Activated CD8-positive, alpha-beta memory T cell treated with anti-CD3 and anti-CD28 coated beads for 4 hours (primary cell): ENCODE measurements around the gene CAMK2A.

Experiments
- DNase-seq, 2 donors: peaks; one replicate each; pipeline ENCODE4 v3.0.0-alpha.2; 2020; ENCODE audit warnings: low read depth in 2 of 2

CAMK2A gene

DNA sequence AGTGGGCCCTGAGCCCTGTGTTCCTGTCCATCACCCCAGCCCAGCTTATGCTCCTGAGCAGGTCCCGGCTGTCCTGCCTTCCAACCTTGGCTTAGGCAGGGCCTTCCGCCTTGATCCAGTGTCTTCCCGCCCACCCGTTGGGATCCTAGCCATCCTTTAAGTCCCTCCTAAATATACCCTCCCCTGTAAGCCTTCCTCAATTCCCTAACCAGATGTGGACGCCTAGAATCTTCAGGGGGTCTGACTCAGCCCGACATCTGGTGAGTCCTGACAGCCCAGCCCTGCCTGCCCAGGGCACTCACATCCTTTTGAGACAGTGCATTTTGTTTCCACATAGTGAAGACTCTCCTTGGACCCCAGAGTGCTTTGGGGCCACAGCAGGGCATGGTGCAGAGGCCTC, 76.0 kb downstream of the CAMK2A start:
- no peak for DNase-seq

- DNase-seq, result no peak
Measured at GRCh38 chr5:150211156-150212030, 78.2 kb downstream of the CAMK2A start.

- DNase-seq, result no peak
Measured at GRCh38 chr5:150210644-150211043, 78.9 kb downstream of the CAMK2A start.

DNA sequence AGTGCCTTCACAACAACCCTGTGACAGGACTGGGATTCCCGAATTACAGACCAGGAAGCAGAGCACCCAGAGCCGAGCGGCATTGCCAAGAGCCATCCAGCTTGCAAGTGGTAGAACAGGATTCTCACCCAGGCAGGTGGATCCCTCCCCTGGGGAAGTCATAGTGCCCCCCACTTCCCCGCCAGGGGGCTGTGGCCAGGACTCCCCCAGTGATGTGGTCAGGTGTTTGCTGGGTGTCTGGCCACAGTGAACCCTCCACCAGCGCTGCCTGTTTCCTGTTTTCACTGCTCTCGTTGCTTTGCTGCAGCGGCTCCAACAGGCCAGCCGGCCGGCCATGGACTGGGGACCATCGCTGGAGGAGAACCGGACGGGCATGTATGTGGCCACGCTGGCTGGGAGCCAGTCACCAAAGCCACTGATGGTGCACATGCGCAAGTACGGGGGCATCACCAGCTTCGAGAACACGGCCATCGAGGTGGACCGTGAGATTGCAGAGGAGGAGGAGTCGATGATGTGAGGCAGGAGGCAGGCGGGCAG, 80.4 kb downstream of the CAMK2A start:
- peak in 1 of 2 donors; percentile 5 for DNase-seq

- DNase-seq, result no peak
Measured at GRCh38 chr5:150208187-150209098, 81.1 kb downstream of the CAMK2A start.

GRCh38 chr5:150206779-150207115, 82.8 kb downstream of the CAMK2A start:
- no peak for DNase-seq

GRCh38 chr5:150206098-150206778, 83.3 kb downstream of the CAMK2A start:
- DNase-seq, result no peak

DNA sequence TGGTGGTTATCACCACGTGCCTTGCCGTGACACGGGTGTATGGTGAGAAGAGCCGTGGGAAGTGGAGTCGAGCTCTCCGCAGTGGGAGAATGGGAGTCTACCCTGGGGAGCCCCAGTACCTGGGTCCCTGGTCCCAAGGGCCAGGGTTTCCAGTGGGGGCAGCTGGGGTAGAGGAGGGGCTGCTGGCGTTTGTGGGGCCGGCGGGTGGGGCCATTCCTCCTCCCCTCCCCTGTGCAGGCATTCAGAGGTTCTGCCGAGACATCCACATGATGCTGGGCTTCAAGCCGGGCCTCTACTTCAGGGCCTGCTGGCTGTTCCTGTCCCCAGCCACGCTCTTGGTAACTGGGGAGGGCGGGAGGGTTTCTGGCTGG, 85.0 kb downstream of the CAMK2A start:
- no peak for DNase-seq

DNA sequence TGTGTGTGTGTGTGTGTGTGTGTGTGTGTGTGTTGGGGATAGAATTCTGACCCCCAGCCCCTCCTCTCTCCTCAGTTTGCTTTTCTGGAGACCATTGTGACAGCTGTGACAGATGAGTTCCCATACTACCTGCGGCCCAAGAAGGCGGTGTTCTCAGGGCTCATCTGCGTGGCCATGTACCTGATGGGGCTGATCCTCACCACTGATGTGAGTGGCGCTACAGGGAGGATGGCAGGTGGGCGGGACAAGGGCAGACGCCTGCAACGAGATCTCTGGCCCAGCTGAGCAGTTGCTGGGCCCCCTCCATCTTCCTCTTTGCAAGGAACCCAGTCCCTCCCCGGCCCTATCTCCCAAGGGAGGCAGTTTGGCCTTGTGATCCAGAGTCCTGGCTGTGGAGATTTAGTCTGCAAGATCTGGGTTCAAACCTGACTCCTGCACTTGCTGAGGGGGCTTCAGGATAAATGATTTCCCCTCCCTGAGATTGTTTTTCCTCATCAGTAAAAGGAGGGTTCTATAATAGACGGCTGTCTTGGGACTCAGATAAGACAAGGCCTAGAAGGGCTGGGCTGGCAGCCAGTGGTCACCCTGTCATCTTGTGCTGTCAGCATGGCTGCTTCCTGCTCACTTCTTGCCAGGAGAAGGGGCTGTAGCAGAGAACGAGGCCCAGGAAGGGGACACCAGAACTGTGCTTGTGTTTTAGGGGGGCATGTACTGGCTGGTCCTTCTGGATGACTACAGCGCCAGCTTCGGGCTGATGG, 85.6 kb downstream of the CAMK2A start:
- no peak for DNase-seq

DNA sequence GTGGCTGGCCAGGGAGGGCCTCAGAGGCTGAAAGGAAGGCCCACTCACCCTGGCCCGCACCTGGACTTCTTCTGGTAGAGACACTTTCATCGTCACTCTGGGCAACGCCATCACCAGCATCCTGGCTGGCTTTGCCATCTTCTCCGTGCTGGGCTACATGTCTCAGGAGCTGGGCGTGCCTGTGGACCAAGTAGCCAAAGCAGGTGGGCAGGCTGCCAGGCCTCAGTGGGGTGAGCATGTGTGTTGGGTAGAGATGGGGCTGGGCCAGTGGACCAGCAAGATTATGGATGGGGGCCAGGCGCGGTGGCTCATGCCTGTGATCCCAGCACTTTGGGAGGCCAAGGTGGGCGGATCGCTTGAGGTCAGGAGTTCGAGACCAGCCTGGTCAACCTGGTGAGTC, 87.1 kb downstream of the CAMK2A start:
- DNase-seq, result no peak

GRCh38 chr5:150197476-150197875, 92.1 kb downstream of the CAMK2A start:
- no peak for DNase-seq

DNA sequence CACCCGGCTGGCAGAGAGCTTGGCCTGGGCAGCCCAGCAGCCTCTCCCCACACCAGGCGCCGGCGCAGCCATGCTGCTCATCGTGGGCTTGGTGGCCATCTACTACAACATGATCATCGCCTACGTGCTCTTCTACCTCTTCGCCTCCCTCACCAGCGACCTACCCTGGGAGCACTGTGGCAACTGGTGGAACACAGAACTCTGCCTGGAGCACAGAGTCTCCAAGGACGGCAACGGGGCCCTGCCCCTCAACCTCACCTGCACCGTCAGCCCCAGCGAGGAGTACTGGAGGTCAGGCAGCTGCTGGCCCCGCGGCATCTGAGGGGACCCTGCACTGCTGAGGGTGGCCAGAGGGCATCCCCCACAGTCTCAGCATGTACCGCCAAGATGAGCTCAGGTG, 92.6 kb downstream of the CAMK2A start:
- DNase-seq, result no peak

GRCh38 chr5:150196514-150196913, 93.1 kb downstream of the CAMK2A start:
- DNase-seq, result no peak

DNA sequence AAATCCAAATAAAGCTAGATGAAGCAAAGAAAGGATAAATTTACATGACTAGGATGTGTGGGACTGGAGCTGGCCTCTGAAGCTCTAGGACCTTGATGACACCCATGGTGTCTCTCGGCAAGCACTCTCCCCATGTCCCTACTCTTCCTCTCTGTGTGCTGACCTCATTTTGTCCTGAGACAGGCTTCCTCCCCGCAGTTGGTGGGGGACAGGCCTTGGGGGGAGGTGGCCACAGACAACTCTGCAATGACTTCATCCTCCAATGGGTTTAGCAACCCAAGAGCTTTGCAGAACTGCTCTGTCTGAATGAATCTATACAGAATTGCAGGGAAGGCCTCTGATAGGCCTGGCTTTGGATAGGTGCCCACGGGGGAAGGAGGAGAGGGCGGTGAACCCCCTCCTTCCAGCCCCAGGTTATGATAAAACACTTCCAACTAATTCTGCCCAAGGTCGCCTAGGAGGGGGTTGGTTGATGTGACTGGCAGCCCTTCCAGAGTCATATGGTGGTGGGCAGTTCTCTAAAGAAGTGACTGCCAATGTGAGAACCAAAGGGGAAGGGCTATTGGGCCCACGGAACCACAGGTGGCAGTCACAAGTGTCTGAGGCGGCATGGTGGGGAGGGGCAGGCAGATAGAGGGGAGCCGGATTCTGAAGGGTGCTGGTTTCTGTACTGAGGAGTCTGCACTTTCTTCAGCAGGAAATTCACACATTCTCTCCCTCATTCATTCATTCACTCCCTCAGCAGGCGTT, 93.7 kb downstream of the CAMK2A start:
- DNase-seq, result no peak

GRCh38 chr5:150192462-150192861, 97.1 kb downstream of the CAMK2A start:
- no peak for DNase-seq

DNA sequence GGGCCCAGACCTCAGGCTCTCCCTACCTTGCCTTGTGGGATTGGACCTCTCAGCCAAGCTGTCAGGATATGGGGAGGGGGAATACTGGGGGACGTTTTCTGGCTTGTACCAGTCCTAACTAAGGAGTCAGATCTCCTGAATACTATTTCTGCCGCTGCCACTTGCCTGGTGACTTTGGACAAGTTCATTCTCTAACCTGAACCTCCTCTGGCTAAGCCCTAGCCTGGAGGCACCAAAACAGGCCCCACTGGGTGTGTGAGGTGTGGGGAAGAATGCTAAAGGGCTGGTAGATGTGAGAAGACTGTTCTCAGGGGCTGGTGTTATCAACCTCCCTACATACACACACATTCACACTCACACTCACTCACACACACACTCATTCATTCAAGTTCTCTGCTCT, 98.6 kb downstream of the CAMK2A start:
- DNase-seq, result no peak

DNA sequence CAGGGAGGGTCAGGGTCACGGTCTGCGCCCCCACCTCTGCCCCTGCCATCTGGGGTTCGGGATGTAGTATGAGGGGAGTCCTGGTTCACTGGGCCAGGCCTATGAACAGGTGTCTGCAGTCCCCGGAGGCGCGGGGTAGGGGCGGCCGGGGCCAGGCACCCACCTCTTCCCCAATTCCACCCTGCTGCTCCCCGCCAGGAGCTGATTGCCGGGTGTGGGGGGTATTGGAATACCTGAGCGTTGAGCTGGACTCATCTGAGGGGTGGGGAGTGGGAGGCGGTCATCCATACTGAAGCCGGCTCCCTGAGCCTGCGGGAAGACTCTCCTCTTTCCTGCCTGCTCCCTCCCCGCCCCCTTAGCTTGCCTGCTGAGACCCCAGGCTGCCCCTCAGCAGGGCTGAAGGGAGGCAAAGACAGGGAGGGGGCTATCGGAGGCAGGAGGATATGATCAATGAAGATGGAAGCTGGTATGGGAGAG, 99.0 kb downstream of the CAMK2A start:
- no peak for DNase-seq

GRCh38 chr5:150189728-150190502, 99.7 kb downstream of the CAMK2A start, which contains the start of gene SLC6A7:
TSS of gene SLC6A7 (plus strand) at chr5:150190062. CDS start at chr5:150190328, 266 bp downstream.
- no peak for DNase-seq

- DNase-seq, result no peak
Measured at GRCh38 chr5:150189326-150189725, 100.2 kb downstream of the CAMK2A start.
